ENCODE results near the gene ABCA1.
A peak's percentile ranks its signal among the peaks of the same experiment; 100 is the strongest.

Gene ABCA1

GRCh38 chr9:104765138-104765537 lies 162.8 kb downstream of the ABCA1 start:
- Histone ChIP-seq H3K36me3 (no peaks in the 10 kb centered on the region), H3K27me3 (peaks cover 4% of the 10 kb centered on the region; the same call in 1 of the 2 replicates), H3K4me1 (no peaks in the 10 kb centered on the region), H3K4me3 (ENCODE audit: low read depth, low read length) (no peak overlapping the region), H3K9me3 (no peaks in the 10 kb centered on the region)
- DNase-seq, result no peak
- no peak for TF ChIP-seq CTCF (IDR thresholded peaks at IDR 0.05; ENCODE audit: low read depth, low read length)

- Histone ChIP-seq H3K9me3 (no peaks in the 10 kb centered on the region), H3K4me3 (ENCODE audit: low read depth, low read length) (no peak overlapping the region), H3K27me3 (no peaks in the 10 kb centered on the region), H3K36me3 (no peaks in the 10 kb centered on the region), H3K4me1 (no peaks in the 10 kb centered on the region)
- DNase-seq, result no peak
- TF ChIP-seq CTCF (IDR thresholded peaks at IDR 0.05; ENCODE audit: low read depth, low read length), result no peak
Observed at GRCh38 chr9:104758974-104759373, 169.0 kb downstream of the ABCA1 start.

- no peaks in the 10 kb centered on the region for H3K36me3 ChIP-seq
- H3K27me3 ChIP-seq, result no peaks in the 10 kb centered on the region
- H3K9me3 ChIP-seq, result no peaks in the 10 kb centered on the region
- no peak for TF ChIP-seq CTCF (IDR thresholded peaks at IDR 0.05; ENCODE audit: low read depth, low read length)
- DNase-seq, result no peak
- no peaks in the 10 kb centered on the region for H3K4me1 ChIP-seq
- no peak overlapping the region for H3K4me3 ChIP-seq (ENCODE audit: low read depth, low read length)
Observed at GRCh38 chr9:104750185-104750767, 177.7 kb downstream of the ABCA1 start.

- no peak for DNase-seq
- Histone ChIP-seq H3K27me3 (no peaks in the 10 kb centered on the region), H3K4me1 (no peaks in the 10 kb centered on the region), H3K4me3 (ENCODE audit: low read depth, low read length) (peak overlapping the region; percentile 85), H3K36me3 (no peaks in the 10 kb centered on the region), H3K9me3 (no peaks in the 10 kb centered on the region)
- TF ChIP-seq CTCF (IDR thresholded peaks at IDR 0.05; ENCODE audit: low read depth, low read length), result no peak
Observed at GRCh38 chr9:104748359-104749031, 179.5 kb downstream of the ABCA1 start.

GRCh38 chr9:104747565-104748358 lies 180.2 kb downstream of the ABCA1 start, which contains the start of gene NIPSNAP3A:
TSS of gene NIPSNAP3A (plus strand) at chr9:104747683. CDS start at chr9:104747793, 110 bp downstream.
- no peaks in the 10 kb centered on the region for H3K36me3 ChIP-seq
- no peaks in the 10 kb centered on the region for H3K9me3 ChIP-seq
- peak; percentile 84 for DNase-seq
- TF ChIP-seq CTCF (IDR thresholded peaks at IDR 0.05; ENCODE audit: low read depth, low read length), result no peak
- no peaks in the 10 kb centered on the region for H3K4me1 ChIP-seq
- H3K27me3 ChIP-seq, result no peaks in the 10 kb centered on the region
- peak within 1 kb of the TSS; percentile 85 for H3K4me3 ChIP-seq (ENCODE audit: low read depth, low read length)

GRCh38 chr9:104747245-104747564 lies 180.8 kb downstream of the ABCA1 start:
- no peaks in the 10 kb centered on the region for H3K9me3 ChIP-seq
- H3K36me3 ChIP-seq, result no peaks in the 10 kb centered on the region
- DNase-seq, result no peak

More at GRCh38 chr9:104747245-104747564, 180.8 kb downstream of the ABCA1 start:
- no peak for TF ChIP-seq CTCF (IDR thresholded peaks at IDR 0.05; ENCODE audit: low read depth, low read length)
- Histone ChIP-seq H3K4me1 (no peaks in the 10 kb centered on the region), H3K4me3 (ENCODE audit: low read depth, low read length) (peak overlapping the region; percentile 85), H3K27me3 (no peaks in the 10 kb centered on the region)

Measured in BE2C (cell line).